ENCODE results near the gene SMARCAD1. TPM values are rescaled to one million over a fixed set of nuclear protein-coding genes. Genes with fewer than 3 reads are reported as not detected.
"Not testable (repeated sequence)": the region's sequence is repeated elsewhere in the genome, so short reads cannot be mapped to it uniquely, and the experiment has no call there.

SMARCAD1 gene
- total RNA-seq, 1 donor from 2014 or later, result 18.4 TPM

- no peak for TF ChIP-seq CTCF (IDR thresholded peaks at IDR 0.05; ENCODE audit: insufficient read depth, low read length, severe bottlenecking)
- FAIRE-seq, result no peak
These were observed 126.8 kb downstream of the SMARCAD1 start for GRCh38 chr4:94334476-94334875.

GRCh38 chr4:94334962-94335361 is 127.3 kb downstream of the SMARCAD1 start:
- DNase-seq (ENCODE audit: low read depth) (no peak), FAIRE-seq (no peak)
- no peaks in the 10 kb centered on the region for H3K27me3 ChIP-seq (ENCODE audit: control insufficient read depth, insufficient read depth, low read length)
- no peaks in the 10 kb centered on the region for H3K36me3 ChIP-seq (ENCODE audit: control insufficient read depth, insufficient read depth, low read length)
- no peak for TF ChIP-seq CTCF (IDR thresholded peaks at IDR 0.05; ENCODE audit: insufficient read depth, low read length, severe bottlenecking)
- H3K4me3 ChIP-seq (ENCODE audit: low read depth, low read length), result no peak overlapping the region

More at GRCh38 chr4:94334476-94334875, 126.8 kb downstream of the SMARCAD1 start:
- H3K36me3 ChIP-seq (ENCODE audit: control insufficient read depth, insufficient read depth, low read length), result no peaks in the 10 kb centered on the region
- no peak overlapping the region for H3K4me3 ChIP-seq (ENCODE audit: low read depth, low read length)
- DNase-seq (ENCODE audit: low read depth), result no peak
- H3K27me3 ChIP-seq (ENCODE audit: control insufficient read depth, insufficient read depth, low read length), result no peaks in the 10 kb centered on the region

- no peak for FAIRE-seq
- H3K4me3 ChIP-seq (ENCODE audit: low read depth, low read length), result no peak overlapping the region
- DNase-seq (ENCODE audit: low read depth), result no peak
- H3K27me3 ChIP-seq (ENCODE audit: control insufficient read depth, insufficient read depth, low read length), result no peaks in the 10 kb centered on the region
- H3K36me3 ChIP-seq (ENCODE audit: control insufficient read depth, insufficient read depth, low read length), result no peaks in the 10 kb centered on the region
- TF ChIP-seq CTCF (IDR thresholded peaks at IDR 0.05; ENCODE audit: insufficient read depth, low read length, severe bottlenecking), result no peak
These were observed 128.6 kb downstream of the SMARCAD1 start for GRCh38 chr4:94336303-94336702.

- DNase-seq (ENCODE audit: low read depth); H3K4me3 ChIP-seq (ENCODE audit: low read depth, low read length); H3K27me3 ChIP-seq (ENCODE audit: control insufficient read depth, insufficient read depth, low read length); FAIRE-seq; H3K36me3 ChIP-seq (ENCODE audit: control insufficient read depth, insufficient read depth, low read length): not testable (repeated sequence)
These were observed 129.1 kb downstream of the SMARCAD1 start for GRCh38 chr4:94336791-94337190.

GRCh38 chr4:94338681-94339351 is 131.2 kb downstream of the SMARCAD1 start:
- no peak for TF ChIP-seq CTCF (IDR thresholded peaks at IDR 0.05; ENCODE audit: insufficient read depth, low read length, severe bottlenecking)
- no peak for DNase-seq (ENCODE audit: low read depth)

GRCh38 chr4:94339779-94340178 is 132.1 kb downstream of the SMARCAD1 start:
- Histone ChIP-seq H3K36me3 (ENCODE audit: control insufficient read depth, insufficient read depth, low read length) (no peaks in the 10 kb centered on the region), H3K27me3 (ENCODE audit: control insufficient read depth, insufficient read depth, low read length) (no peaks in the 10 kb centered on the region), H3K4me3 (ENCODE audit: low read depth, low read length) (no peak overlapping the region)
- no peak for TF ChIP-seq CTCF (IDR thresholded peaks at IDR 0.05; ENCODE audit: insufficient read depth, low read length, severe bottlenecking)
- DNase-seq (ENCODE audit: low read depth), result no peak
- FAIRE-seq, result no peak

More at GRCh38 chr4:94338681-94339351, 131.2 kb downstream of the SMARCAD1 start:
- FAIRE-seq, result no peak
- Histone ChIP-seq H3K4me3 (ENCODE audit: low read depth, low read length) (no peak overlapping the region), H3K27me3 (ENCODE audit: control insufficient read depth, insufficient read depth, low read length) (no peaks in the 10 kb centered on the region), H3K36me3 (ENCODE audit: control insufficient read depth, insufficient read depth, low read length) (no peaks in the 10 kb centered on the region)

Other genes starting within 250 kb of the SMARCAD1 start
- not detected in 2 replicates for gene HPGDS, start 135.0 kb downstream of the SMARCAD1 start, total RNA-seq
- gene PDLIM5, start 244.1 kb downstream of the SMARCAD1 start, total RNA-seq, result 82.9 and 121 TPM in 2 replicates

All from bronchial epithelial cell (primary cell).